Subcutaneous abdominal adipose tissue (tissue), 5 donors: ENCODE results near the gene GIMAP6.

Experiments
- H3K27ac ChIP-seq: one replicate; pipeline ENCODE4 v1.7.0; 2013; ENCODE audit warnings: low read depth, mild to moderate bottlenecking, inconsistent platforms, low read length, moderate library complexity
- H3K27me3 ChIP-seq, 5 donors: one replicate each; pipeline ENCODE4 v1.7.0; 2013; ENCODE audit warnings: low read length in 5 of 5, inconsistent platforms in 1 of 5; ENCODE audit not compliant: control insufficient read depth in 5 of 5, insufficient read depth in 4 of 5
- H3K36me3 ChIP-seq, 5 donors: one replicate each; pipeline ENCODE4 v1.7.0; 2013; ENCODE audit warnings: low read length in 5 of 5; ENCODE audit not compliant: control insufficient read depth in 5 of 5, insufficient read depth in 5 of 5
- H3K4me1 ChIP-seq, 5 donors: one replicate each; pipeline ENCODE4 v1.7.0; 2013; ENCODE audit warnings: low read length in 5 of 5, mild to moderate bottlenecking in 3 of 5, moderate library complexity in 1 of 5; ENCODE audit not compliant: control insufficient read depth in 5 of 5, insufficient read depth in 5 of 5
- H3K4me3 ChIP-seq, 5 donors: one replicate each; pipeline ENCODE4 v1.7.0; 2013; ENCODE audit warnings: low read length in 5 of 5, low read depth in 1 of 5
- H3K9ac ChIP-seq, 5 donors: one replicate each; pipeline ENCODE4 v1.7.0; 2013; ENCODE audit warnings: low read length in 5 of 5, mild to moderate bottlenecking in 4 of 5, moderate library complexity in 3 of 5
- H3K9me3 ChIP-seq, 5 donors: one replicate each; pipeline ENCODE4 v1.7.0; 2013; ENCODE audit warnings: low read length in 5 of 5; ENCODE audit not compliant: control insufficient read depth in 5 of 5
- donor health status: healthy.
- donor health status: healthy.
- donor health status: healthy.
- donor health status: healthy.
- donor health status: healthy.

Gene GIMAP6

GRCh38 chr7:150648353-150649079, 16.3 kb upstream of the GIMAP6 start:
- Histone ChIP-seq H3K9me3 (no peaks in the 10 kb centered on the region), H3K27me3 (no peaks in the 10 kb centered on the region), H3K36me3 (no peaks in the 10 kb centered on the region), H3K4me1 (no peaks in the 10 kb centered on the region), H3K4me3 (no peak overlapping the region), H3K9ac (no peak overlapping the region), H3K27ac (no peak overlapping the region)

- H3K4me1 ChIP-seq = no peaks in the 10 kb centered on the region
- H3K27ac ChIP-seq = no peak overlapping the region
- no peaks in the 10 kb centered on the region for H3K36me3 ChIP-seq
Measured at GRCh38 chr7:150645259-150646020, 13.3 kb upstream of the GIMAP6 start.

GRCh38 chr7:150642926-150643325, 10.7 kb upstream of the GIMAP6 start:
- Histone ChIP-seq H3K27me3 (no peaks in the 10 kb centered on the region), H3K9me3 (peaks cover 0 to 8% (median 3%) of the 10 kb centered on the region in 5 donors), H3K27ac (no peak overlapping the region), H3K4me3 (no peak overlapping the region), H3K9ac (no peak overlapping the region), H3K4me1 (no peaks in the 10 kb centered on the region), H3K36me3 (no peaks in the 10 kb centered on the region)

More at GRCh38 chr7:150645259-150646020, 13.3 kb upstream of the GIMAP6 start:
- H3K9ac ChIP-seq = no peak overlapping the region
- H3K9me3 ChIP-seq = no peaks in the 10 kb centered on the region
- no peak overlapping the region for H3K4me3 ChIP-seq
- H3K27me3 ChIP-seq = no peaks in the 10 kb centered on the region

- no peaks in the 10 kb centered on the region for H3K4me1 ChIP-seq
- no peaks in the 10 kb centered on the region for H3K27me3 ChIP-seq
- H3K27ac ChIP-seq = no peak overlapping the region
- no peak overlapping the region for H3K9ac ChIP-seq
- H3K36me3 ChIP-seq = no peaks in the 10 kb centered on the region
- no peak overlapping the region for H3K4me3 ChIP-seq
- H3K9me3 ChIP-seq = peaks cover 0 to 8% (median 3%) of the 10 kb centered on the region in 5 donors
Measured at GRCh38 chr7:150641854-150642253, 9.7 kb upstream of the GIMAP6 start.

- H3K4me1 ChIP-seq = peaks cover 0 to 25% (median 7%) of the 10 kb centered on the region in 5 donors
- H3K9me3 ChIP-seq = peaks cover 0 to 7% (median 2%) of the 10 kb centered on the region in 5 donors
- H3K4me3 ChIP-seq = no peak overlapping the region
- peaks cover 0 to 2% (median 0%) of the 10 kb centered on the region in 5 donors for H3K36me3 ChIP-seq
- H3K27ac ChIP-seq = peak overlapping the region; percentile 32
- H3K27me3 ChIP-seq = no peaks in the 10 kb centered on the region
- H3K9ac ChIP-seq = no peak overlapping the region
Measured at GRCh38 chr7:150633926-150634325, 1.7 kb upstream of the GIMAP6 start.

GRCh38 chr7:150631084-150631826, 930 bp downstream of the GIMAP6 start:
- Histone ChIP-seq H3K4me3 (peak overlapping the region; percentile 55 to 83 (median 65)), H3K36me3 (peaks cover 0 to 28% (median 19%) of the 10 kb centered on the region in 5 donors), H3K27me3 (no peaks in the 10 kb centered on the region), H3K27ac (peak overlapping the region; percentile 89), H3K9ac (peak overlapping the region in 4 of 5 donors; percentile 13 to 84 (median 63)), H3K4me1 (peaks cover 0 to 52% (median 12%) of the 10 kb centered on the region in 5 donors), H3K9me3 (no peaks in the 10 kb centered on the region)

- Histone ChIP-seq H3K4me3 (no peak overlapping the region), H3K27ac (peak overlapping the region; percentile 89)
Measured at GRCh38 chr7:150629347-150629746, 2.8 kb downstream of the GIMAP6 start.

GRCh38 chr7:150627959-150628358, 4.2 kb downstream of the GIMAP6 start:
- peaks cover 0 to 53% (median 13%) of the 10 kb centered on the region in 5 donors for H3K4me1 ChIP-seq
- H3K9ac ChIP-seq = no peak overlapping the region
- no peaks in the 10 kb centered on the region for H3K27me3 ChIP-seq
- no peak overlapping the region for H3K4me3 ChIP-seq
- H3K27ac ChIP-seq = peak overlapping the region; percentile 81
- H3K9me3 ChIP-seq = no peaks in the 10 kb centered on the region
- peaks cover 0 to 33% (median 23%) of the 10 kb centered on the region in 5 donors for H3K36me3 ChIP-seq

More at GRCh38 chr7:150629347-150629746, 2.8 kb downstream of the GIMAP6 start:
- Histone ChIP-seq H3K4me1 (peaks cover 0 to 53% (median 13%) of the 10 kb centered on the region in 5 donors), H3K27me3 (no peaks in the 10 kb centered on the region), H3K9me3 (no peaks in the 10 kb centered on the region), H3K36me3 (peaks cover 0 to 33% (median 23%) of the 10 kb centered on the region in 5 donors), H3K9ac (peak overlapping the region in 1 of 5 donors; percentile 44)

GRCh38 chr7:150626696-150627095, 5.5 kb downstream of the GIMAP6 start:
- no peaks in the 10 kb centered on the region for H3K27me3 ChIP-seq
- no peaks in the 10 kb centered on the region for H3K9me3 ChIP-seq
- peaks cover 0 to 33% (median 23%) of the 10 kb centered on the region in 5 donors for H3K36me3 ChIP-seq
- H3K27ac ChIP-seq = peak overlapping the region; percentile 41
- H3K9ac ChIP-seq = no peak overlapping the region
- H3K4me1 ChIP-seq = peaks cover 0 to 47% (median 10%) of the 10 kb centered on the region in 5 donors
- H3K4me3 ChIP-seq = no peak overlapping the region
